ENCODE data around the gene FAM193A.

GRCh38 chr4:2492970-2493369 lies 43.5 kb upstream of the FAM193A start:
- TF ChIP-seq GATA3 (IDR thresholded peaks at IDR 0.05; ENCODE audit: low read depth, low read length) (no peak), GATA2 (IDR thresholded peaks at IDR 0.05; ENCODE audit: low read depth, low read length) (no peak)

All from SH-SY5Y (cell line).